ENCODE measurements around the gene NUMB.
"Not testable (repeated sequence)": the region's sequence is repeated elsewhere in the genome, so short reads cannot be mapped to it uniquely, and the experiment has no call there.

GRCh38 chr14:73406248-73406647 lies 52.1 kb downstream of the NUMB start:
- TF ChIP-seq, protein P1, sequence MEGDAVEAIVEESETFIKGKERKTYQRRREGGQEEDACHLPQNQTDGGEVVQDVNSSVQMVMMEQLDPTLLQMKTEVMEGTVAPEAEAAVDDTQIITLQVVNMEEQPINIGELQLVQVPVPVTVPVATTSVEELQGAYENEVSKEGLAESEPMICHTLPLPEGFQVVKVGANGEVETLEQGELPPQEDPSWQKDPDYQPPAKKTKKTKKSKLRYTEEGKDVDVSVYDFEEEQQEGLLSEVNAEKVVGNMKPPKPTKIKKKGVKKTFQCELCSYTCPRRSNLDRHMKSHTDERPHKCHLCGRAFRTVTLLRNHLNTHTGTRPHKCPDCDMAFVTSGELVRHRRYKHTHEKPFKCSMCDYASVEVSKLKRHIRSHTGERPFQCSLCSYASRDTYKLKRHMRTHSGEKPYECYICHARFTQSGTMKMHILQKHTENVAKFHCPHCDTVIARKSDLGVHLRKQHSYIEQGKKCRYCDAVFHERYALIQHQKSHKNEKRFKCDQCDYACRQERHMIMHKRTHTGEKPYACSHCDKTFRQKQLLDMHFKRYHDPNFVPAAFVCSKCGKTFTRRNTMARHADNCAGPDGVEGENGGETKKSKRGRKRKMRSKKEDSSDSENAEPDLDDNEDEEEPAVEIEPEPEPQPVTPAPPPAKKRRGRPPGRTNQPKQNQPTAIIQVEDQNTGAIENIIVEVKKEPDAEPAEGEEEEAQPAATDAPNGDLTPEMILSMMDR (IDR thresholded peaks at IDR 0.05), result not testable (repeated sequence)
- TF ChIP-seq POLR2A (IDR thresholded peaks at IDR 0.05), result not testable (repeated sequence)
